SU-DHL-6 (cell line): ENCODE measurements around the gene STARD9.

Source experiments
- CTCF ChIP-seq: fragments of 200-600 bp; sonication (generic); IDR thresholded peaks from one replicate; pipeline ENCODE4 v1.5.1; 2017; ENCODE audit warnings: antibody characterized with exemption, mild to moderate bottlenecking, low read length, moderate library complexity; ENCODE audit not compliant: insufficient read depth, poor library complexity, severe bottlenecking
- EZH2phosphoT487 ChIP-seq: fragments of 200-600 bp; sonication (generic), shearing (Covaris generic); conservative IDR thresholded peaks from 2 replicates; pipeline ENCODE4 v1.6.1; 2018; ENCODE audit warnings: mild to moderate bottlenecking, antibody characterized with exemption, low read length, moderate library complexity, mixed read lengths

GRCh38 chr15:42721916-42722315 is 146.5 kb downstream of the STARD9 start:
- TF ChIP-seq CTCF = no peak
- TF ChIP-seq EZH2phosphoT487 = no peak
